ENCODE results near the gene SYNPO2. TPM values are rescaled to one million over a fixed set of nuclear protein-coding genes. Genes with fewer than 3 reads are reported as not detected.

Gene SYNPO2
- polyA plus RNA-seq, 3 donors from 2014 or later: 0.08 to 0.13 TPM; not detected in 1

DNA sequence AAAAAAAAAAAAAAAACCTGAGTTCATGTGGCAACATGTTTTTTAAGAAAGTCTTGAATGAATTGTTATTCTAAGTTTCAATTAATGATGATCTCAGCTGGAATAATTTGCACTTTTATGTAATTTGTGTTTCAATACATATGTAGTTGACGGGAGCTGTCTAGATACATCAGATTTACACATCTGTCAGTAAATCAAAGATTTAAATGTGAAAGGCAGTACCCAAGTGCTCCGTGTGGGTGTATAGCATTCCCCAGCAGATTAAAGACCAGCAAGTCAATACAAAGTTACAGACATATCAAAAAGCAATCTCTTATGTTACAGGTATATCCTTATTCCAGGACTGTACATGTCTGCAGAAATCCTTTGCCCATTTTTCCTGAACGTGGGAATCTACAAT lies 35.2 kb downstream of the SYNPO2 start:
- no peak for DNase-seq
- peaks cover 2 to 11% (median 2%) of the 10 kb centered on the region in 3 donors for H3K27me3 Mint-ChIP-seq (ENCODE audit: low read depth in 3 of 3)
- H3K9me3 Mint-ChIP-seq: peaks cover 0 to 2% (median 0%) of the 10 kb centered on the region in 6 donors
- no peak overlapping the region for H3K4me3 Mint-ChIP-seq
- no peak overlapping the region for H3K27ac Mint-ChIP-seq
- H3K4me1 Mint-ChIP-seq: no peaks in the 10 kb centered on the region
- H3K36me3 Mint-ChIP-seq: no peaks in the 10 kb centered on the region

DNA sequence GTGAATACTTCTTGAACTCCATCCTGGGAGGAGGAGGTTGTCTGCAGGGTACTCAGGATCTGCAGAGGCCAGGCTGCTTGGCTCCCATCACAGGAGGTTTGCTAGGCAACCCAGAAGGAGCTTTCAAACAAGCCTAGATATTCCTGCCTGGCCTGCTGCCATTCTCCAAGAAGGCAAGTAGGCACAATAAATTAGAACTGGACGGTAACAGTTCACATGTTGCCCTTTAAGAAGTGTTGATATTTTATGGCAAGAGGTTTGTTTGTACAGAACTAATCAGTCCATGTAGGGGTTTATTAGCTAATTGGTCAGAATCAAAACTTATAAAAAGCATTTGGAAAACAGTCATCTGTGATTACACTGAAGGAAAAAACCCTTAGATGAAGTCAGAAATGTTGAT lies 39.3 kb downstream of the SYNPO2 start:
- Mint-ChIP-seq H3K4me1 (no peaks in the 10 kb centered on the region), H3K27me3 (ENCODE audit: low read depth in 3 of 3) (peaks cover 0 to 4% (median 2%) of the 10 kb centered on the region in 3 donors), H3K27ac (no peak overlapping the region), H3K9me3 (peaks cover 0 to 2% (median 0%) of the 10 kb centered on the region in 6 donors), H3K4me3 (no peak overlapping the region), H3K36me3 (no peaks in the 10 kb centered on the region)
- no peak for DNase-seq

DNA sequence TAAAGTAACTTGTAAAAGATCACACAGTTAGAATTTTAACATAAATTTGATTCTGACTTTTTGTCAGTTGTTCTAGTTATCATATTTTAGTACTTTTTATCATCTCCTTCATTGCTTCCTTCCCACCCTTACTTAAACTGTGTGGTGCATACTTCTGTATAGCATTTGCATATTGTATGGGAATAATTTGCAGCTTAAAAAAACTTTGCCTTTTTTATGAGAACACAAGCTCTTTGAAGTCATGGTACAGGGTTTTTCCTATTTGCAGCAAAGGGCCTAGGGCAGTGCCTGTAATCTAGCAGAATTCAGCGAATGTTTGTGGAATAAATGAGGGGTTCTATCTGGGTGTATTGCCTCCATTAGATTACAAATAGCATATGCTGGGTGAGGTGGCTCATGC lies 41.6 kb downstream of the SYNPO2 start:
- Mint-ChIP-seq H3K4me1 (no peaks in the 10 kb centered on the region), H3K9me3 (peaks cover 0 to 2% (median 0%) of the 10 kb centered on the region in 6 donors), H3K27ac (no peak overlapping the region), H3K36me3 (no peaks in the 10 kb centered on the region), H3K27me3 (ENCODE audit: low read depth in 3 of 3) (peaks cover 0 to 4% (median 2%) of the 10 kb centered on the region in 3 donors), H3K4me3 (no peak overlapping the region)
- DNase-seq: no peak

DNA sequence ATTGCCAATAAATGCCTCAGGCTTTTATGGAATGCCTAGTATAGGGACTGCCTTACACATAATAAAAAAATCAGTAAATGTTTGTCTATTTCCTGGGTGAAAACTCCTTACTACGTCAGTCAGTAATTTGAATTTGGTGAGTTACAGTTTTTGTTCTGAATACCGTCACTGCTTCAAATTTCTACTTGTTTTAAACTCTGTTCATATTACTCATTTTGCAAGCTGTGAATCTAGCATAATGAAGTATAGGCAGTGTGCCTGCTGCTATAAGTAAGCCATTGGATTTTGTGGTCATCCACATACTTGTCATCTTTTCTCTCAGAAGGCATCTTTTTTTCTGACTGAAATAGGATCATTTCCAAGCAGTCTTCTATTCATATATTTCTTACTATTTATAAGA lies 43.1 kb downstream of the SYNPO2 start:
- Mint-ChIP-seq H3K4me3 (no peak overlapping the region), H3K27ac (no peak overlapping the region), H3K4me1 (no peaks in the 10 kb centered on the region), H3K27me3 (ENCODE audit: low read depth in 3 of 3) (peaks cover 0 to 2% (median 0%) of the 10 kb centered on the region in 3 donors), H3K36me3 (no peaks in the 10 kb centered on the region), H3K9me3 (peaks cover 0 to 2% (median 0%) of the 10 kb centered on the region in 6 donors)
- no peak for DNase-seq

DNA sequence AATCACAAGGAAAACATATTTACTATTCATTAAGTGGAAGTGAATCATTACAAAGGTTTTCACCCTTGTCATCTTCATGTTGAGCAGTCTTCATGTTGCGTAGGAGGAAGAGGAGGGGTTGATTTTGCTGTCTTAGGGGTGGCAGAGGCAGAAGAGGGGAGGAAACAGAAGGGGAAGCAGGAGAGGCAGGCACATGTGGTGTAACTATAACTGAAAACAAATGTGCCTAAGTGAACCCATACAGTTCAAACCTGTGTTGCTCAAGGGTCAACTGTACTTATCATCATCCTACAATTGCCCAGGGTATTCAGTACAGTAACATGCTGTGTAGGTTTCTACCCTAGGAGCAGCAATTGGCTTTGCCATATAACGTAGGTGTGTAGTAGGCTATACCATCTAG lies 47.2 kb downstream of the SYNPO2 start:
- Mint-ChIP-seq H3K27ac (no peak overlapping the region), H3K27me3 (ENCODE audit: low read depth in 3 of 3) (peaks cover 0 to 5% (median 3%) of the 10 kb centered on the region in 3 donors), H3K4me3 (no peak overlapping the region), H3K4me1 (no peaks in the 10 kb centered on the region), H3K9me3 (no peaks in the 10 kb centered on the region), H3K36me3 (no peaks in the 10 kb centered on the region)
- DNase-seq: no peak

DNA sequence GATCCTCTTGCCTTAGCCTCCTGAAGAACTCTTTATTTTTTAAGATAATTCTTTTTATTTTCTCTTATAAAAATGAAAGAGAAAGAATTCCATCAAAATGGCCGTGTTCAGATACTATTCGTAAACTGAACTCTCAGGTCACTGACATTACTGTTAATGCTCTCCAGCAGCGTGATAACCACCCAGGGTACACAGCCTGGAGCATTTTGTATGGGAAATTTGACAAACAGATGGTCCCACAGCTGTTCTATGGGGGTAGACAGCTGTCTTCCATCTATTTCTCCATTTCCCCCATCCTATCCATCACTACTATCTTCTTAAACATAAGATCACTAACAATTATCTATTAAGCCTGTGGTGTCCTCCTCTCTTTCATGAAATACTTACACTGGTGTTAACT lies 47.8 kb downstream of the SYNPO2 start:
- H3K4me1 Mint-ChIP-seq: no peaks in the 10 kb centered on the region
- H3K36me3 Mint-ChIP-seq: no peaks in the 10 kb centered on the region
- DNase-seq: no peak
- H3K9me3 Mint-ChIP-seq: no peaks in the 10 kb centered on the region
- peaks cover 0 to 5% (median 3%) of the 10 kb centered on the region in 3 donors for H3K27me3 Mint-ChIP-seq (ENCODE audit: low read depth in 3 of 3)
- H3K27ac Mint-ChIP-seq: no peak overlapping the region
- H3K4me3 Mint-ChIP-seq: no peak overlapping the region

DNA sequence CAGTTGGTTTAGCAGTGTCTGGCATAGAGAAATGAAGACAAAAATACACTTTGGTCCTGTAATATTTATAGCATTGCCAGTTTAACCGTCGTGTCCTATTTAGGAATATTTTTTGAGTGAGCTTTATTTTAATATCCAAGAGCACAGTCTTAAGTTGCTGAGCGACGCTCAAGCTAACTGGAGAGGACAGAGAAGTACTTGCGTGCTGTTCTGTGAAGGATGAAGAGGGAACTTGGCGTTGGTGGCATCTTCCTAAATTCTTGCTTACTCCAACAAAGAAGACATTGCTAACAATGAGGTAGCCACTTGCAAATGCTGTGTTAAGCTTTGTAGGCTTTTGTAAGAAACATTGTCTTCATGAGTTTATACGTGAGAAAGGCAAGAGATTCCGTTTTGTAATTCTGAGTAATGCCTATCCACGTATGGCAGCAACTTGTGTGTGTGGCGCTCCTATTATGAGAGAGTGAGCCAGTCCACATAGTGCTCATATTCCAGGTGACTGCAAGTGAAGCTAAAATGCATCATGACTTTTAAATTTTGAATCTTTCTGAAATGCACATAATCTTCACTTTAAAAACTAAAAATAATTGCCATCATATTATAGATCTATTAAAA lies 50.6 kb downstream of the SYNPO2 start:
- H3K9me3 Mint-ChIP-seq: no peaks in the 10 kb centered on the region
- no peak overlapping the region for H3K4me3 Mint-ChIP-seq
- H3K4me1 Mint-ChIP-seq: no peaks in the 10 kb centered on the region
- DNase-seq: no peak
- H3K36me3 Mint-ChIP-seq: no peaks in the 10 kb centered on the region
- H3K27ac Mint-ChIP-seq: no peak overlapping the region
- H3K27me3 Mint-ChIP-seq (ENCODE audit: low read depth in 3 of 3): peaks cover 0 to 5% (median 5%) of the 10 kb centered on the region in 3 donors

DNA sequence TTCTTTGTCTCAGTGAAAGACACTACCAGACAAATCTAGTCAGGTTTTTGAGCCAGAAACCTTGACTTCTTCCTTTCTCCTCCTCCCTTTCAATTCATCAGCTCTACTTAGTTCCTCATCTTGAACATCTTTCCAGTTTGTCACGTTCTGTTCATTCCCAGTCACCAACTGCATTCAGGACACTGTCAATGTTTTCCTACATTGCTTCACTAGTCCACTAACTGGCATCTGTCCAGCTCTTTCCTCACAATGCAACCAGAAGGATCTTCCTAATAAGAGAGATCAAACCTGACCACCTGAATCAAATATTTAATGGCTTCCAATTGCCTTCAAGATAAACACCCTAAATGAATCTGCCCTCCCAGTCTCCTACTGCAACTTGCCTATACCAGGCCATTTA lies 52.5 kb downstream of the SYNPO2 start:
- Mint-ChIP-seq H3K4me1 (no peaks in the 10 kb centered on the region), H3K36me3 (no peaks in the 10 kb centered on the region), H3K9me3 (no peaks in the 10 kb centered on the region), H3K4me3 (no peak overlapping the region), H3K27ac (no peak overlapping the region), H3K27me3 (ENCODE audit: low read depth in 3 of 3) (peaks cover 0 to 5% (median 5%) of the 10 kb centered on the region in 3 donors)
- no peak for DNase-seq

DNA sequence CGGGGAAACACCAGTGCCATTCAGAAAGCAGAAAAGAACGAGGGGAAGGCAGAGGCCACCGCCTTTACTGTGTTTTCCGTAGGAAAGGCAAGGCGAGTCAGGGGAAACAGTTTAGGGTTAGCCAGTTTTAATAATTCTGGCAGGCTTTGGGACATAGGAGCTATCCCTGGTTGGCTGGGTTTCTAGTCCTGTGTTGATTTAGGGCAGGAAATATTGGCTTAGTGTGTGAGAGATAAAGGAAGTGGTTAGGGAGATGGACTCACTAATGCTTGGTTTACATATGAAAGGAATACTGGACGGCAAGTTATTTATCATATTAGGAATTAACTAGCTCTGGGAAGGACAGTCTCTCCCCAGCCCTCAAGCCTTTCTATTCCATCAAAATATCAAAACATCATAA lies 53.1 kb downstream of the SYNPO2 start:
- H3K4me1 Mint-ChIP-seq: no peaks in the 10 kb centered on the region
- H3K27me3 Mint-ChIP-seq (ENCODE audit: low read depth in 3 of 3): peaks cover 0 to 5% (median 5%) of the 10 kb centered on the region in 3 donors

DNA sequence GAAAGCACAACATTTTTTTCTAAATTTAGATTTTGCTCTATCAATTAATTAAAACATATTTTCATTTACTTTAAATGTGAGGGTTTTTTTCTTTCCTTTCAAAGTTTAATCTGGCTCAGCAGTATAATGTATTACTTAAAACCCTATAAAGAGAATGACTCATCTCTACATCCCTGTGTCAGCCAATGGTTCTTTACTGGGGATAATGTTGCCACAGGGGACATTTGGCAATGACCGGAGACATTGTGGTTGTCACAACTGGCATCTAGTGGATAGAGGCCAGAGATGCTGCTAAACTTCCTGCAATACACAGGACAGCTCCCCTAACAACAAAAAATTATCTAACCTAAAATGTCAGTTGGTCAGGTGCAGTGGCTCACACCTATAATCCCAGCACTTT lies 53.8 kb downstream of the SYNPO2 start:
- no peaks in the 10 kb centered on the region for H3K36me3 Mint-ChIP-seq
- H3K27me3 Mint-ChIP-seq (ENCODE audit: low read depth in 3 of 3): peaks cover 0 to 5% (median 5%) of the 10 kb centered on the region in 3 donors
- no peaks in the 10 kb centered on the region for H3K4me1 Mint-ChIP-seq
- H3K4me3 Mint-ChIP-seq: no peak overlapping the region
- no peak for DNase-seq
- no peaks in the 10 kb centered on the region for H3K9me3 Mint-ChIP-seq
- H3K27ac Mint-ChIP-seq: no peak overlapping the region

More for the DNA sequence above, 53.1 kb downstream of the SYNPO2 start:
- H3K4me3 Mint-ChIP-seq: no peak overlapping the region
- no peaks in the 10 kb centered on the region for H3K36me3 Mint-ChIP-seq
- no peak for DNase-seq
- no peak overlapping the region for H3K27ac Mint-ChIP-seq
- H3K9me3 Mint-ChIP-seq: no peaks in the 10 kb centered on the region

DNA sequence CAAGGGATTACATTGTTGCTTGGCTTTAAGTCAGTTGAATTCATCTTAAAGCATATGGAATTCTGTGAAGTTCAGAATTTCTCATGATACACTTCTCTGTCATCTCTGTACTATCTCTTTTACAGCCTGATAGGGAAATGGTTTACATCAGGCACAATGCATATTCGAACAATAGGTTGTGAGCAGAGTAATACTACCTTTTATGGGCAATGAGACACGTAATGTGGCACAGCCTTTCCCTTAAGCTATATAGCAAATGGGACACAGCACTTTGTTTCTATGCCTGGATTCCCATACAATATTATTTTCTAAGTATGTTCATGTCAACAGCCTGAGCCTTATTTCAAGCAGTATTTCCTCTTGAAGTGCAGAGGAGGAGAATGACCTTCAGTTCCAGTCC lies 58.4 kb downstream of the SYNPO2 start:
- DNase-seq: no peak
- H3K9me3 Mint-ChIP-seq: no peaks in the 10 kb centered on the region
- H3K36me3 Mint-ChIP-seq: no peaks in the 10 kb centered on the region
- H3K4me1 Mint-ChIP-seq: no peaks in the 10 kb centered on the region
- H3K27ac Mint-ChIP-seq: no peak overlapping the region
- H3K27me3 Mint-ChIP-seq (ENCODE audit: low read depth in 3 of 3): peaks cover 0 to 2% (median 2%) of the 10 kb centered on the region in 3 donors
- no peak overlapping the region for H3K4me3 Mint-ChIP-seq

DNA sequence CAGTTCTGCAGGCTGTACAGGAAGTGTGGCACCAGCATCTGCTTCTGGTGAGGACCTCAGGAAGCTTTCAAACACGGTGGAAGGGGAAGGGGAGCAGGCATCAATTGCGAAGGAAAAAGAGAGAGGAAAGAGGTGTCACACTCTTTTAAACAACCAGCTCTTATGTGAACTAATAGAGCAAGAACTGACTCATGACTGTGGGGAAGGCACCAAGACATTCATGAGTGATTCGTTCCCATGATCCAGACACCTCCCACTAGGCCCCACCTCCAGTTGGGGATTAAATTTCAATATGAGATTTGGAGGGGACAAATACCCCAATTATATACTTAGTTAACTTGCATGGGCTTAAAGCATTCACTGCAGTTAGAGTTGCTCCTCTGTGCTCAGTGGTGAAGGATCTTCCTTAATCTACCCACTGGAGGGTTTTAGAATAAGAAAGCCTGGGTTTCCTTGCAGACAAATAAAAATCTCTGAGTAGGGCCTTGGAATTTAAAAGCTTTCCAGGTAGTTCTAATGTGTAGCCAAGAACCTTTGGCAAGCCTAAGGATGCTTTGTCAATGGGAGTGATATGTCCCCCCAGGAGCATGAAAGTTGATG lies 60.0 kb downstream of the SYNPO2 start:
- no peak overlapping the region for H3K27ac Mint-ChIP-seq
- no peak for DNase-seq
- peaks cover 0 to 2% (median 0%) of the 10 kb centered on the region in 3 donors for H3K27me3 Mint-ChIP-seq (ENCODE audit: low read depth in 3 of 3)
- H3K36me3 Mint-ChIP-seq: no peaks in the 10 kb centered on the region
- H3K9me3 Mint-ChIP-seq: no peaks in the 10 kb centered on the region
- H3K4me3 Mint-ChIP-seq: no peak overlapping the region
- H3K4me1 Mint-ChIP-seq: no peaks in the 10 kb centered on the region

DNA sequence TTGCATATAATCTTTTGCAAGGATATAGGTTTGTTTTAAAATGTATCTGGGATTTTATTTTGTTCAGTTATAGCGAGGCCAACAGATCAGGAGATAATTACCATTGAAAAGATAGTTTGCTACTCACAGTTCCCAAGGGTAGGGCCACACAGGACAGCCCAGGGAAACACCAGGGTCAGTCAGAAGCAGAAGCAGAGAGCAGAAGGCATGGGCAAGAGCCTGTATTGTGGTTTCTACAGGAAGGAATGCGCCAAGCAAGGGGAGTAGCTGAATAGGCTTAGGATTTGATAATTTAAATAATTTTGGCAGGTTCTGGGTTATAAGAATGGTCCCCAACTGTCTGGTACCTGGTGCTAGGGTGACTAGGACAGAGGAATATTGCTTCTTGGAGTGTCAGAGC lies 61.6 kb downstream of the SYNPO2 start:
- Mint-ChIP-seq H3K27ac (no peak overlapping the region), H3K27me3 (ENCODE audit: low read depth in 3 of 3) (peaks cover 0 to 3% (median 0%) of the 10 kb centered on the region in 3 donors), H3K36me3 (no peaks in the 10 kb centered on the region), H3K4me3 (no peak overlapping the region), H3K9me3 (no peaks in the 10 kb centered on the region), H3K4me1 (no peaks in the 10 kb centered on the region)
- DNase-seq: no peak

DNA sequence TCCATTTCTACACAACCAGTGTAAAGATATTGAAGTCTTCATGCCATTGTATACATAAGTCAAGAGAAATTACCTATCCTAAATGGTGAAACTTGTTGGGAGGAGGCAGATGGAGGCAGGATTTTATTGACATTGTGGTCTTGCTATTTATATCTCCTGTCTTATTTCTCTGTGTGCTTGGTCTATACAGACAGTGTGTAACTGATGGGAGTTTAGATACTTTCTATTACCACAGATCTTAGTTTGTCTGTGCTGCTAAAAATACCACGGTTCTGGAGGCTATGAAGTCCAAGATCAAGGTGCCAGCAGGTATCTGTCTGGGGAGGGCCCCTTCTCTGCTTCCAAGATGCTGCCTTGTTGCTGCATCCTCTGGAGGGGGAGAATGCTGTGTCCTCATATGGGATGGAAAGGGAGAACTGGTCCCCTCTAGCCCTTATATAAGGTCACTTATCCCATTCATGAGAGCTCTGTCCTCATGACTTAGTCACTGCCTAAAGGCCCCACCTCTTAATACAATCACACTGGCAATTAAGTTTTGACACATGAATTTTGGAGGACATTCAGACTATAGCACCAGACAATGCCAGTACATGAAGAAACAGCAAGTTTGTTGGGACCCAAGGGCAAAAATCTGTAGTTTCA lies 62.4 kb downstream of the SYNPO2 start:
- H3K4me1 Mint-ChIP-seq: no peaks in the 10 kb centered on the region
- DNase-seq: no peak
- no peaks in the 10 kb centered on the region for H3K9me3 Mint-ChIP-seq
- H3K36me3 Mint-ChIP-seq: no peaks in the 10 kb centered on the region
- no peak overlapping the region for H3K27ac Mint-ChIP-seq
- H3K4me3 Mint-ChIP-seq: no peak overlapping the region
- peaks cover 0 to 3% (median under 1%) of the 10 kb centered on the region in 3 donors for H3K27me3 Mint-ChIP-seq (ENCODE audit: low read depth in 3 of 3)

All from immature natural killer cell (primary cell).